K562 (cell line): ENCODE measurements around the gene TESK2. TPM values are rescaled to one million over a fixed set of nuclear protein-coding genes. Genes with fewer than 3 reads are reported as not detected.

Experiments
- ATAC-seq: fragments of 200-7000 bp; cut with Tn5 transposase; 3 replicates; pipeline ENCODE4 v1.9.1; 2020; ENCODE audit warnings: moderate library complexity
- BruUV-seq: library from RNA; stranded (reverse); fragments of 400-500 nt; replicated peaks from 2 replicates; lab custom pipeline; 2021; lab: Mats Ljungman, UMichigan
- CTCF ChIA-PET: fragments of 300-600 bp; formaldehyde crosslinking; extraction: SDS; loops from one replicate; lab custom pipeline; 2021; ENCODE audit warnings: low intra/inter-chr PET ratio; lab: Yijun Ruan, JAX
- POLR2A ChIA-PET: fragments of 300-600, 350-650 bp; sonication (Branson Sonifier 250); formaldehyde crosslinking; extraction: SDS; loops from one replicate; lab custom pipeline; 2021; ENCODE audit warnings: antibody characterized with exemption, inconsistent platforms; lab: Yijun Ruan, JAX
- DNase-seq, 4 experiments: peaks; one replicate each; pipeline versions ENCODE4 v3.0.0 to v3.0.0-alpha.2; 2011 to 2018; ENCODE audit warnings: low spot score in 3 of 4, mixed read lengths in 3 of 4; ENCODE audit errors: extremely low read depth in 1 of 4
- FAIRE-seq: peaks from 2 replicates; lab custom pipeline; 2011; peaks lifted over from hg19 to GRCh38; lab: Jason Lieb, UNC
- H2AFZ ChIP-seq: 2 replicates; pipeline ENCODE4 v1.6.0; 2011; ENCODE audit warnings: low read depth, low read length, control low read depth, inconsistent platforms
- H3K27ac ChIP-seq: fragments of 200-600 bp; 3 replicates; pipeline ENCODE4 v1.8.0; 2011; ENCODE audit warnings: low read depth, mild to moderate bottlenecking, control low read depth, inconsistent platforms, low read length, moderate library complexity, mixed read lengths; ENCODE audit errors: extremely low read depth
- H3K27me3 ChIP-seq, 2 experiments: fragments of 300-600 bp in 1 of 2; 2 replicates in 1 of 2; 3 replicates in 1 of 2; pipeline versions ENCODE4 v1.6.0 to v1.8.0; 2011; ENCODE audit warnings: inconsistent platforms in 2 of 2, low read length in 2 of 2, mild to moderate bottlenecking in 1 of 2, mixed read lengths in 1 of 2, moderate library complexity in 1 of 2; ENCODE audit not compliant: control insufficient read depth in 2 of 2, insufficient read depth in 2 of 2
- H3K36me3 ChIP-seq: fragments of 300-600 bp; 3 replicates; pipeline ENCODE4 v1.8.0; 2011; ENCODE audit warnings: mild to moderate bottlenecking, low read length, inconsistent platforms; ENCODE audit not compliant: control insufficient read depth, insufficient read depth
- H3K4me1 ChIP-seq, 2 experiments: fragments of 200-600 bp in 1 of 2; replicated peaks in 1 of 2; 2 replicates in 1 of 2; 3 replicates in 1 of 2; pipeline versions ENCODE4 v1.5.1 to v1.8.0; 2011; ENCODE audit warnings: inconsistent platforms in 2 of 2, low read length in 2 of 2, mild to moderate bottlenecking in 1 of 2, mixed read lengths in 1 of 2, moderate library complexity in 1 of 2; ENCODE audit not compliant: control insufficient read depth in 2 of 2, insufficient read depth in 2 of 2
- H3K4me2 ChIP-seq: 2 replicates; pipeline ENCODE4 v1.6.1; 2011; ENCODE audit warnings: low read length, control low read depth, inconsistent platforms, mixed read lengths; ENCODE audit not compliant: insufficient read depth
- H3K4me3 ChIP-seq: fragments of 200-600 bp; sonication (generic), shearing (Covaris generic); 2 replicates; pipeline ENCODE4 v1.5.1; 2016; ENCODE audit warnings: control low read depth, inconsistent platforms
- H3K79me2 ChIP-seq: fragments of 200-600 bp; 3 replicates; pipeline ENCODE4 v1.8.0; 2011; ENCODE audit warnings: low read length, inconsistent platforms; ENCODE audit not compliant: control insufficient read depth, insufficient read depth
- H3K9ac ChIP-seq, 2 experiments: 2 replicates each; pipeline versions ENCODE4 v1.6.0 to v1.6.1; 2011; ENCODE audit warnings: low read depth in 2 of 2, low read length in 2 of 2, control low read depth in 1 of 2, inconsistent platforms in 1 of 2, mild to moderate bottlenecking in 1 of 2, mixed read lengths in 1 of 2; ENCODE audit not compliant: insufficient read depth in 1 of 2
- H3K9me1 ChIP-seq: one replicate; pipeline ENCODE4 v1.6.0; 2011; ENCODE audit warnings: inconsistent platforms, mild to moderate bottlenecking, low read length, moderate library complexity; ENCODE audit not compliant: control insufficient read depth, insufficient read depth
- H3K9me3 ChIP-seq: replicated peaks from 2 replicates; pipeline ENCODE4 v1.5.1; 2011; ENCODE audit warnings: low read depth, low read length, inconsistent platforms; ENCODE audit not compliant: control insufficient read depth, insufficient read depth
- H4K20me1 ChIP-seq: replicated peaks from 2 replicates; pipeline ENCODE4 v1.6.1; 2011; ENCODE audit warnings: low read length, inconsistent platforms, mixed read lengths; ENCODE audit not compliant: control insufficient read depth, insufficient read depth
- HEY1 ChIP-seq: fragments of 250-450 bp; sonication (Bioruptor Pico); IDR thresholded peaks from 2 replicates; pipeline ENCODE4 v1.5.0; 2020; ENCODE audit warnings: mild to moderate bottlenecking, moderate library complexity, borderline replicate concordance
- MAFG ChIP-seq: fragments of 450-650 bp; conservative IDR thresholded peaks from 2 replicates; pipeline ENCODE4 v1.6.1; 2016; ENCODE audit warnings: missing genetic modification characterization, missing compliant biosample characterization
- NCOR1 ChIP-seq: fragments of 450-650 bp; IDR thresholded peaks from 2 replicates; pipeline ENCODE4 v1.6.1; 2016; ENCODE audit warnings: mild to moderate bottlenecking, moderate library complexity
- NR1H2 ChIP-seq: sonication (generic); formaldehyde crosslinking; IDR thresholded peaks from 2 replicates; pipeline ENCODE4 v1.4.0; 2020; ENCODE audit warnings: mild to moderate bottlenecking, missing genetic modification reagents
- TCF3 ChIP-seq: sonication (generic); formaldehyde crosslinking; IDR thresholded peaks from 2 replicates; pipeline ENCODE4 v1.4.0; 2020; ENCODE audit warnings: mild to moderate bottlenecking, missing genetic modification reagents
- TFE3 ChIP-seq: fragments of 450-650 bp; formaldehyde crosslinking; IDR thresholded peaks from 2 replicates; pipeline ENCODE4 v1.4.0; 2020; ENCODE audit warnings: mild to moderate bottlenecking, mixed read lengths
- USF2 ChIP-seq: sonication (generic); formaldehyde crosslinking; IDR thresholded peaks from 2 replicates; pipeline ENCODE4 v1.5.0; 2020; ENCODE audit warnings: missing genetic modification reagents
- ZNF384 ChIP-seq: IDR thresholded peaks from 2 replicates; pipeline ENCODE4 v1.6.1; 2012; ENCODE audit warnings: low read depth, low read length, improper control_type of control experiment
- ZNF699 ChIP-seq: fragments of 250-450 bp; sonication (Bioruptor Pico); IDR thresholded peaks from 2 replicates; pipeline ENCODE4 v1.8.0; 2021; ENCODE audit warnings: mild to moderate bottlenecking, moderate library complexity; ENCODE audit not compliant: insufficient replicate concordance
- WGBS: fragments of 100-300 bp; shearing (Covaris generic); methylation state at CpG from one replicate; pipeline ENCODE4 v1.1.6; 2016; ENCODE audit warnings: low coverage, mixed read lengths; ENCODE audit not compliant: insufficient coverage; ENCODE audit errors: missing lambda C conversion rate; 5-methylcytosine and 5-hydroxymethylcytosine counted together
- in situ Hi-C: fragments of 300-500 bp; cut with MboI; formaldehyde crosslinking; loops from 4 replicates; pipeline ENCODE4 v1.15.0; 2018; ENCODE audit warnings: inconsistent platforms, mixed read lengths
- intact Hi-C: fragments of 100-400 bp; cut with micrococcal nuclease; formaldehyde crosslinking; loops from 2 replicates; pipeline ENCODE4 v1.14.2; 2022
- polyA plus RNA-seq, 8 experiments: library from polyadenylated mRNA; depleted of rRNA in 4 of 8; stranded (reverse) in 5 of 8; unstranded in 3 of 8; fragments of >200 nt; fragmentation: Nextera tagmentation in 2 of 8; fragmentation: Illumina TruSeq in 1 of 8; extraction: Ambion mirVana in 2 of 8; extraction: Trizol in 1 of 8; gene quantifications; 2 replicates each; pipeline versions ENCODE4 v1.2.1 to v1.2.3, GENCODE V29; 2011 to 2014; ENCODE audit warnings: inconsistent platforms in 1 of 8, missing spikeins in 1 of 8
- total RNA-seq, 7 experiments: library from RNA; depleted of rRNA in 6 of 7; stranded (reverse); fragments of >200 nt in 6 of 7; fragmentation: Illumina TruSeq in 2 of 7; extraction: Trizol in 2 of 7; gene quantifications; 2 replicates each; pipeline versions ENCODE4 v1.2.1 to v1.2.3, GENCODE V29; 2011 to 2021; ENCODE audit warnings: low replicate concordance in 1 of 7

Gene TESK2
- total and polyA plus RNA-seq, 9 of the 15 experiments (the other 6 are each of a cell fraction or from before 2014, with no cell fraction given), result 1.6 to 5.3 (median 3.7) TPM

GRCh38 chr1:45488666-45489377 lies 2.1 kb downstream of the TESK2 start:
- DNase-seq, result peak in 1 of 4 experiments; percentile 25
- H2AFZ ChIP-seq, result 0 out of 2 replicates have a peak overlapping the region, but pooled peaks have one; percentile 5
- no peak overlapping the region for H3K9ac ChIP-seq
- H3K79me2 ChIP-seq, result no peaks in the 10 kb centered on the region
- no peak overlapping the region for H3K27ac ChIP-seq
- intact Hi-C loops, result loop anchor here (5.0 kb wide), 1 partner anchor 57 kb away; no protein-coding TSS in a partner anchor
- H3K27me3 ChIP-seq, result no peaks in the 10 kb centered on the region
- peaks cover 4% of the 10 kb centered on the region; the same call in 1 of the 2 replicates for H3K9me3 ChIP-seq
- ChIA-PET POLR2A (interaction anchor here (0.6 to 1.1 kb wide), 4 partner anchors 11 to 726 kb away, joined by 3 read pairs; partner anchors contain the start of genes CCDC163, MMACHC, MUTYH and TOE1), CTCF (no interaction called here)
- no peak overlapping the region for H3K4me3 ChIP-seq
- FAIRE-seq, result no peak
- no peaks in the 10 kb centered on the region for H4K20me1 ChIP-seq
- no peak overlapping the region for H3K4me2 ChIP-seq
- H3K4me1 ChIP-seq, result peaks cover 9 to 30% of the 10 kb centered on the region in 2 experiments; a peak in 4 of 5 replicates
- ATAC-seq, result no peak
- in situ Hi-C loops, result no loop called here
- no TSS peak for BruUV-seq
- no peaks in the 10 kb centered on the region for H3K36me3 ChIP-seq
- no peaks in the 10 kb centered on the region for H3K9me1 ChIP-seq
- 14% methylated on average over 10 of the region's 10 CpGs for WGBS
- TF ChIP-seq USF2 (CRISPR knock-in tag) (0 out of 2 replicates have a peak, but pooled peaks have one; percentile 5), ZNF384 (peak; percentile 67; the same call in 1 of the 2 replicates), NCOR1 (0 out of 2 replicates have a peak, but pooled peaks have one; percentile 13), TCF3 (CRISPR knock-in tag) (no peak), MAFG (tag) (no peak), HEY1 (CRISPR knock-in tag) (no peak), NR1H2 (CRISPR knock-in tag) (no peak), ZNF699 (no peak), TFE3 (peak; percentile 72)
